DOHH2 (cell line): ENCODE data around the gene GALE.

ENCODE experiments used
- EZH2phosphoT487 ChIP-seq: fragments of 200-600 bp; sonication (generic); IDR thresholded peaks from 2 replicates; pipeline ENCODE4 v1.6.1; 2017; ENCODE audit warnings: borderline replicate concordance, mild to moderate bottlenecking, antibody characterized with exemption, low read length, moderate library complexity, mixed read lengths
- TF ChIP-seq, protein P1 (sequence below): fragments of 200-600 bp; sonication (generic); IDR thresholded peaks from one replicate; pipeline ENCODE4 v1.5.1; 2014; ENCODE audit warnings: antibody characterized with exemption, mild to moderate bottlenecking, low read depth, low read length; ENCODE audit not compliant: poor library complexity, severe bottlenecking

DNA sequence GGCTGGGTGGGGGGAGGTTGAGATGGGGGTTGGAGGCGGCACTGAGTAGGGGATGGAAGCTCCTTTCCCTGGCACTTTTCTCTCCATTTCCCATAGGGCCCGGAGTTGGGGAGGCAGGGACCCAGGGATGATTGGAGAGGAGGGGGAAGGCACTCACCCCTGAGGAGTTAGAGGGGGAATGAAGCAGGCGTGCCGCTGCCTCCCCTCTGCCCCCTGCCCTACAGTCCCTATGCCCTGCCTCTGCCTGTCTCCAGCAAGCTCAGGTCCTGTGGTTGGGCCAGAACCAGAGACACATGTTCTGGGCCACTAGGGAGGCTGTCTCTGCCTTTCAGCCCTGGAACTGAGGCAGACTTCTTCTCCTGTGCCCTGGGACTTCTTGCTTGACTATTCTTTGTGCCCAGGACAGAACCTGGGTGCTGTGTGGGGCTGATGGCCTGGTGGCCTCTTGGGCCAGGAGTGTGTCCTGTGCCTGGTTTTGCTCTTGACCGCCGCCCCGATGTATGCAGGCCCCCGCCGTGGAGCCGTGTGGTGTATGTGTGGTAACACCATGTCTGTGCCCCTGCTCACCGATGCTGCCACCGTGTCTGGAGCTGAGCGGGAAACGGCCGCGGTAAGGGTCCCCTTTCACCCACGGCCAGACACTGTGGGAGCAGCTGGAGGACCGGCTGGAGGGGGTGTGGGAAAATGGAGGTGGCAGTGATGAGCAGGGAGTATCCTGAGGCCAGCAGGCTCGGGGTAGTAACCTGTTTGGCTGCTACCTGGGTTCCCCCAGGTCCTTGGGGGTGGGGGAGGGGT, 8.2 kb downstream of the GALE start:
- TF ChIP-seq, protein P1, sequence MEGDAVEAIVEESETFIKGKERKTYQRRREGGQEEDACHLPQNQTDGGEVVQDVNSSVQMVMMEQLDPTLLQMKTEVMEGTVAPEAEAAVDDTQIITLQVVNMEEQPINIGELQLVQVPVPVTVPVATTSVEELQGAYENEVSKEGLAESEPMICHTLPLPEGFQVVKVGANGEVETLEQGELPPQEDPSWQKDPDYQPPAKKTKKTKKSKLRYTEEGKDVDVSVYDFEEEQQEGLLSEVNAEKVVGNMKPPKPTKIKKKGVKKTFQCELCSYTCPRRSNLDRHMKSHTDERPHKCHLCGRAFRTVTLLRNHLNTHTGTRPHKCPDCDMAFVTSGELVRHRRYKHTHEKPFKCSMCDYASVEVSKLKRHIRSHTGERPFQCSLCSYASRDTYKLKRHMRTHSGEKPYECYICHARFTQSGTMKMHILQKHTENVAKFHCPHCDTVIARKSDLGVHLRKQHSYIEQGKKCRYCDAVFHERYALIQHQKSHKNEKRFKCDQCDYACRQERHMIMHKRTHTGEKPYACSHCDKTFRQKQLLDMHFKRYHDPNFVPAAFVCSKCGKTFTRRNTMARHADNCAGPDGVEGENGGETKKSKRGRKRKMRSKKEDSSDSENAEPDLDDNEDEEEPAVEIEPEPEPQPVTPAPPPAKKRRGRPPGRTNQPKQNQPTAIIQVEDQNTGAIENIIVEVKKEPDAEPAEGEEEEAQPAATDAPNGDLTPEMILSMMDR = no peak
- no peak for TF ChIP-seq EZH2phosphoT487
